Epidermal melanocyte (primary cell): Measurements from ENCODE around the gene TRIM44.
"Not testable (repeated sequence)": the region's sequence is repeated elsewhere in the genome, so short reads cannot be mapped to it uniquely, and the experiment has no call there.

Experiments
- DNase-seq: peaks from one replicate; pipeline ENCODE4 v3.0.0; 2011; ENCODE audit warnings: low spot score; ENCODE audit not compliant: insufficient read length

Gene TRIM44

GRCh38 chr11:35632301-35632700 is 30.3 kb upstream of the TRIM44 start:
- DNase-seq = no peak

GRCh38 chr11:35633827-35634423 is 28.6 kb upstream of the TRIM44 start:
- no peak for DNase-seq

- no peak for DNase-seq
These were observed 26.6 kb upstream of the TRIM44 start for GRCh38 chr11:35635933-35636332.

- DNase-seq = no peak
These were observed 22.9 kb upstream of the TRIM44 start for GRCh38 chr11:35639591-35640179.

- no peak for DNase-seq
These were observed 21.2 kb upstream of the TRIM44 start for GRCh38 chr11:35641171-35641897.

GRCh38 chr11:35641964-35642363 is 20.6 kb upstream of the TRIM44 start:
- DNase-seq = no peak

GRCh38 chr11:35647421-35648093 is 15.0 kb upstream of the TRIM44 start:
- no peak for DNase-seq

GRCh38 chr11:35650006-35650405 is 12.6 kb upstream of the TRIM44 start:
- DNase-seq = no peak

- no peak for DNase-seq
These were observed 12.1 kb upstream of the TRIM44 start for GRCh38 chr11:35650467-35650866.

GRCh38 chr11:35651263-35651662 is 11.3 kb upstream of the TRIM44 start:
- DNase-seq = no peak

GRCh38 chr11:35652786-35653185 is 9.8 kb upstream of the TRIM44 start:
- DNase-seq = not testable (repeated sequence)

GRCh38 chr11:35654711-35655110 is 7.9 kb upstream of the TRIM44 start:
- no peak for DNase-seq

GRCh38 chr11:35655254-35655653 is 7.3 kb upstream of the TRIM44 start:
- no peak for DNase-seq

- DNase-seq = no peak
These were observed 6.7 kb upstream of the TRIM44 start for GRCh38 chr11:35655856-35656255.

GRCh38 chr11:35658020-35658948 is 4.3 kb upstream of the TRIM44 start:
- DNase-seq = no peak

- DNase-seq = no peak
These were observed 1.0 kb upstream of the TRIM44 start for GRCh38 chr11:35661534-35661933.

GRCh38 chr11:35662061-35662648 is 420 bp upstream of the TRIM44 start:
- DNase-seq = no peak

GRCh38 chr11:35663408-35663702 is 780 bp downstream of the TRIM44 start:
- DNase-seq = no peak

- DNase-seq = no peak
These were observed 2.4 kb downstream of the TRIM44 start for GRCh38 chr11:35664977-35665441.

GRCh38 chr11:35667257-35667656 is 4.7 kb downstream of the TRIM44 start:
- no peak for DNase-seq

GRCh38 chr11:35668350-35668749 is 5.8 kb downstream of the TRIM44 start:
- DNase-seq = not testable (repeated sequence)
